NCI-H1092 treated with DMSO at 0.1 percent for 48 hours (cell line): Measurements from ENCODE around the gene TOM1.
"Not testable (repeated sequence)": the region's sequence is repeated elsewhere in the genome, so short reads cannot be mapped to it uniquely, and the experiment has no call there.

Source experiments
- DNase-seq: peaks from one replicate; lab custom pipeline; 2025; lab: John Stamatoyannopoulos, UW

TOM1 gene

DNA sequence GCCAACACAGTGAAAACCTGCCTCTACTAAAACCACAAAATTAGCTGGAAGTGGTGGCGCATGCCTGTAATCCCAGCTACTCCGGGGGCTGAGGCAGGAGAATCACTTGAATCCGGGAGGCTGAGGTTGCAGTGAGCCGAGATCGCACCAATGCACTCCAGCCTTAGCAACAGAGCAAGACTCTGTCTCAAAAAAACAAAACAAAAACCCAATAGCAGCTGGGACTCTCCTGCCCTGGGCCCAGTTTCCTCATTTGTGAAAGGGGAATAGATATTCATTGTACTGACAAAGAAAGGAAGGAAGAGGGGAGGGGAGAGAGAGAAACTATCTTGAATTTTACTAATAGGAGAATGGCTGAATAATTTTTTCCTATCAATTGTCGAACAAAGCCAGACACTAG lies 96.9 kb downstream of the TOM1 start:
- not testable (repeated sequence) for DNase-seq

DNA sequence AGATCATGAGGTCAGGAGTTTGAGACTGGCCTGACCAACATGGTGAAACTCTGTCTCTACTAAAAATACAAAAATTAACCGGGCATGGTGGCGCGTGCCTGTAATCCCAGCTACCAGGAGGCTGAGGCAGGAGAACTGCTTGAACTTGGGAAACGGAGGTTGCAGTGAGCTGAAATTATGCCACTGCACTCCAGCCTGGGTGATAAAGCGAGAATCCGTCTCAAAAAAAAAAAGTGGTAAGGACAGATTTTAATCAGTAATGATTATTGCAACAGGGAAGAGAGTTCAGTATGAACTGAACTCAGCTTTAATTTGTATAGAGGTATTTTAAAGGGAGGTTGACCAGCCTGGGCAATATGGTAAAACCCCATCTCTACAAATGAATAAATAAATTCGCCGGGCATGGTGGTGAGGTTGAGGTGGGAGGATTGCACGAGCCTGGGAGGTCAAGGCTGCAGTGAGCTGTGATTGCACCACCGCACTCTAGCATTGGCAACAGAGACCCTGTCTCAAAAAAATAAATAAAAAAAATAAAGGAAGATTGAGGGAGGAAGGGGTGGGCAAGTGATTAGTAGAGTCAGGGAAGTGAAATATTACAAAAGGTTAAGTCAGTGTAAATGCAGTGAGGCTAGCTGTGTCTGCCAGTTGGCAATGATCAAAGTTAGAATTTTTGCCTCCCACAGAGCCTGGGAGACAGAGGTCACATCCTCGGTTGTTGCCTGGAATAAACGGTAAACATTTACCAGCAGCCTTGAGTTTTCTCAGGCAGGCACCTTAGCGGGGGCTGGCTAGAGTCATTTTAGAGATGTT lies 97.6 kb downstream of the TOM1 start:
- DNase-seq, result no peak
